Fibroblast of villous mesenchyme (primary cell): ENCODE measurements around the gene GRIA3. TPM values are rescaled to one million over a fixed set of nuclear protein-coding genes. Genes with fewer than 3 reads are reported as not detected.

ENCODE experiments used
- DNase-seq: peaks from one replicate; pipeline ENCODE4 v3.0.0-alpha.2; 2010; ENCODE audit warnings: low read depth
- H3K4me3 ChIP-seq: 2 replicates; pipeline ENCODE4 v1.5.1; 2011; ENCODE audit warnings: low read depth, mild to moderate bottlenecking, low read length
- total RNA-seq: library from RNA; depleted of rRNA; stranded (reverse); fragments of >200 nt; gene quantifications from 2 replicates; pipeline ENCODE4 v1.2.3, GENCODE V29; 2012
- TF ChIP-seq, protein P1 (sequence below): IDR thresholded peaks from 2 replicates; pipeline ENCODE4 v1.5.1; 2012; ENCODE audit warnings: low read depth, mild to moderate bottlenecking, low read length; ENCODE audit not compliant: insufficient read depth

GRIA3 gene
- total RNA-seq, 1 donor: 19.4 TPM

DNA sequence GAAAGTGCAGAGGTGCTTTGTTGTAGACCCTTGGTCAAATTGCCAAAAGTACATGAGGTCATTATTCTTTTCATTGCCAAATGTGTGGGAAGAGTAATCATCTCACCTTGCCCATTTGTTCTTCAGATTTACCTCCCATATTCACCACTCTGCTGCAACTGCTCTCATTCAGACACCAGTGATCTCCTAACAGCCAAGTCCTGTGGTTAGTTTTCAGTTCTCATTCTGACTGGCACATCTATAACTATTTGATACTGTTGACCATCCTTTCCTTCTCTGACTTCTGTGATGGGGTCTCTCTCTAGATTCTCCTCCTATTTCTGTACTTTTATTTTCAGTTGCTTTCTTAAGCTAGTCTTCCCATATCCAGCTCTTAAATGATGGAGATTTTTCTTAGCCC, 39.8 kb downstream of the GRIA3 start:
- no peak for DNase-seq
- no peak overlapping the region for H3K4me3 ChIP-seq
- TF ChIP-seq, protein P1, sequence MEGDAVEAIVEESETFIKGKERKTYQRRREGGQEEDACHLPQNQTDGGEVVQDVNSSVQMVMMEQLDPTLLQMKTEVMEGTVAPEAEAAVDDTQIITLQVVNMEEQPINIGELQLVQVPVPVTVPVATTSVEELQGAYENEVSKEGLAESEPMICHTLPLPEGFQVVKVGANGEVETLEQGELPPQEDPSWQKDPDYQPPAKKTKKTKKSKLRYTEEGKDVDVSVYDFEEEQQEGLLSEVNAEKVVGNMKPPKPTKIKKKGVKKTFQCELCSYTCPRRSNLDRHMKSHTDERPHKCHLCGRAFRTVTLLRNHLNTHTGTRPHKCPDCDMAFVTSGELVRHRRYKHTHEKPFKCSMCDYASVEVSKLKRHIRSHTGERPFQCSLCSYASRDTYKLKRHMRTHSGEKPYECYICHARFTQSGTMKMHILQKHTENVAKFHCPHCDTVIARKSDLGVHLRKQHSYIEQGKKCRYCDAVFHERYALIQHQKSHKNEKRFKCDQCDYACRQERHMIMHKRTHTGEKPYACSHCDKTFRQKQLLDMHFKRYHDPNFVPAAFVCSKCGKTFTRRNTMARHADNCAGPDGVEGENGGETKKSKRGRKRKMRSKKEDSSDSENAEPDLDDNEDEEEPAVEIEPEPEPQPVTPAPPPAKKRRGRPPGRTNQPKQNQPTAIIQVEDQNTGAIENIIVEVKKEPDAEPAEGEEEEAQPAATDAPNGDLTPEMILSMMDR: no peak

DNA sequence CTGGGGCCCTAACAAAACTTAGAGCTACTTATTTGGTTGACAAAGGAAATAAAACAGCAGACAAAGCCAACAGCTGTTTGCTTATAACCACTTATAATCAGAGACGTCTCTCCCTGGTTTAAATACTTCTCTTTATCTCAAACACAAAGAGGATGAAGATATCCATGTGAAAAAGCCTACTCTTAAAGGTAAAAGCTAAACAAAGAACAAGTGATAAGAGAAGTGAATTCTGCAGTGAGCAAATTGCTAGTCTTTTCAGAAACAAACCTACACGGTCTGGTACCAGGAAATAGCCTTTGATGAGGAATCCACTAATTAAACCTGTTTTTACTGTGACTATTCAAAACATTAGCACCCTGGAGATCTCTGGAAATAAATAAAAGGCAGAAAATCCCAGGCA, 46.7 kb downstream of the GRIA3 start:
- no peak overlapping the region for H3K4me3 ChIP-seq
- TF ChIP-seq, protein P1: no peak
- DNase-seq: no peak

DNA sequence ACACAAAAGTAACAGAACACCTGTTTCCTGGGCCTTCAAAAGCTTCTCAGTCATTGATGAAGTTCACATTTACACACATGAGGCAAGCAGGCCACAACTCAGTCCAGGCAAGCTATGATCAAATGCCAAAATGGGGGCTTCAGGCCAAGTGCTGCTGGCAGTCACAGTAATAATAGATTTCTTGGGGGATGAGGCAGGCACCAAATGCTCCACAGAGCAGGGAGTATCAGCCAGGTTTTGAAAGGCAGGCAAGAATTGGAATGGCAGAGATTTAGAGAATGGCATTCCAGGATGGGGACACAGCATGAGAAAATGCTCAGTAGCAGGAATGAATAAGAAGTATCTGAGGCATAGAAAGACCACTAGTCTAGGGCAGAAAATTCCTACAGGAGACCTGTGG, 52.8 kb downstream of the GRIA3 start:
- no peak for DNase-seq
- no peak overlapping the region for H3K4me3 ChIP-seq
- TF ChIP-seq, protein P1: no peak

DNA sequence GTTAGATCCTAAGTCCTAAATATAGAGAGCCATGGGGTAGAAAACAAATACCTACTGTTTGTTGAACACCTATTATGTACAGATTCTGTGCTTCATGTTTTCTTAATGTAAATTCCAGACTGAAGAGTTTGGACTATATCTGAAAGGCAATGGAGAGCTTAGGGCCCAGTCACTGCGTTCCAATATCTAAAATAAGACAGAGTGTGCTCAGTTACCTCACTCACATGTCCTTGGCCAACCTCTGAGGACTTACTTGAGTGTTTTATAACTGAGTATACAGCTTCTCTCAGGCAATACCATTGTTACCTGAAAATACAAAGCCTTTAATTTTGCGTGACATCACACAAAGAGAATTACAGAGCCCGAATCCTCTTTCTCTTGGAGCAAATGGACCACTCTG, 53.2 kb downstream of the GRIA3 start:
- H3K4me3 ChIP-seq: no peak overlapping the region
- TF ChIP-seq, protein P1: no peak
- DNase-seq: no peak

DNA sequence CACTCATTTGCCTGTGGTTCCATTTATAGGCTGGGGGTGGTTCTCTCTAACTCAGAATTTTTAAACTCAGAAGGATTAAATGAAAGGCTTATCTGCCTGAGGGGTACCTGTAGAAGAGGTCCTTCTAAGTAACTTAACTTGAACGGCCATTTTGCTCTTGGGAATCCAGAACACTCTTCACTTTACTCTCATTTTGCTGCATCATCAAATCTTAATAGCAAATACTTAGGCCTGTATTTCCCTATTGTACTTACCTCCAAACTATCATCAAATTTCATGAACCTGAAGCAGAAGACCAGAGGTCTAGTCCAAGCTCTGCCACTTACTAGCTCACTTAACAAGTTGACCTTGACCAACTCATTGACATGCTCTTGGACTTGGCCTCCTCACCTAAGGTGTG, 70.4 kb downstream of the GRIA3 start:
- no peak for DNase-seq
- H3K4me3 ChIP-seq: no peak overlapping the region
- TF ChIP-seq, protein P1: no peak

DNA sequence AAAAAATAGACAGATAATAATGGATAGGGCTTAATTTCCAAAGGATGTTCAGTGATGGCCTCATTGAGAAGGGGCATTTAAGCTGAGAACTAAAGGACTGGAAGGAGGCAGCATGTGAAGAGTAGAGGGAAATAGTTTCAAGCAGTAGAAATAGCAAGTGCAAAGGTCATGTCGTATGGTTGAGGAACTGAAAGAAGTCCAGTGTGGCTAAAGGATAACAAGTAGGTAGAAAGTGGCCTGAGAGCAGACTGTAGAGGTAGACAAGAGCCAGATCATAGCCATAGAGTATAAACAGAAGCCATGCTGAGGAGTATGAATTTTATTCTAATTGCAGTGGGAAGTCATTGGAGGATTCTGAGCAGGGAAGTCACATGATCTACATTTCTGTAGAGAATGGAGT, 72.3 kb downstream of the GRIA3 start:
- TF ChIP-seq, protein P1: no peak
- no peak overlapping the region for H3K4me3 ChIP-seq
- no peak for DNase-seq

DNA sequence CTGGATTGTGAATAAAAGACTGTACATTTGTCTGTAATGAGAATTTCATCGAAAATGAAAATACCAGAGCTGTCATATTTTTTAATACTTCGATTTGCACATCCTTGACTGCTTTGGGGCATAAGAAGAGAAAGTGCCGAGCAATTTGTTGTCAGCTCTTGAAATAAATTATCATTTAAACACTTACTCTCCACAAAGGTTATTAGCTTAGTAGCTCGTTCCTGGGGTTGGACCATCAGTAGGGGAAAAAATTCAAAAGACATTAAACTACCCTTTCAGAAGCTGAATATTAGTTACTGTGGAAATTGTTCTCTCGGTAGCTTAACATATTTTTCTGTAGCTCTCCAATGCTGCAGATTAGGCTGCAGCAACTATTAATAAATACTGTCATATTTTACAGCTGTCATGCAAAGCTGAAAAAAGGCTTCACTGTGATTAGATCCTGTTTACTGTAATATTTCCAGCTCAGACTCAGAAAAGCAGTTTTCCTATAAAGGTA, 76.9 kb downstream of the GRIA3 start:
- H3K4me3 ChIP-seq: no peak overlapping the region
- TF ChIP-seq, protein P1: no peak
- no peak for DNase-seq
